CD4-positive, alpha-beta memory T cell (primary cell): ENCODE data around the gene SLC22A23. TPM values are rescaled to one million over a fixed set of nuclear protein-coding genes. Genes with fewer than 3 reads are reported as not detected.

Experiments
- CTCF ChIA-PET: fragments of 350-600 bp; sonication (Branson Sonifier 250); formaldehyde crosslinking; loops from one replicate; lab custom pipeline; 2021; ENCODE audit warnings: inconsistent platforms; ENCODE audit not compliant: partially characterized antibody; lab: Charles Lee
- POLR2A ChIA-PET: fragments of 350-600 bp; sonication (Branson Sonifier 250); formaldehyde crosslinking; loops from one replicate; lab custom pipeline; 2021; ENCODE audit not compliant: partially characterized antibody; lab: Charles Lee
- DNase-seq, 5 donors: peaks; one replicate each; pipeline versions ENCODE4 v3.0.0 to v3.0.0-alpha.2; 2020 to 2022; ENCODE audit warnings: mixed read lengths in 1 of 5
- H3K27ac ChIP-seq: one replicate; pipeline ENCODE4 v1.7.0; 2013; ENCODE audit warnings: low read depth, low read length
- H3K27me3 ChIP-seq: 2 replicates; pipeline ENCODE4 v1.7.0; 2013; ENCODE audit warnings: mild to moderate bottlenecking, low read length, moderate library complexity; ENCODE audit not compliant: insufficient read depth
- H3K36me3 ChIP-seq: 2 replicates; pipeline ENCODE4 v1.7.0; 2013; ENCODE audit warnings: mild to moderate bottlenecking, low read length, moderate library complexity; ENCODE audit not compliant: insufficient read depth
- H3K4me1 ChIP-seq: 2 replicates; pipeline ENCODE4 v1.7.0; 2013; ENCODE audit warnings: mild to moderate bottlenecking, low read length, moderate library complexity; ENCODE audit not compliant: insufficient read depth
- H3K4me3 ChIP-seq, 2 donors: one replicate each; pipeline ENCODE4 v1.7.0; 2013; ENCODE audit warnings: low read length in 2 of 2, mild to moderate bottlenecking in 1 of 2
- H3K9me3 ChIP-seq, 2 donors: one replicate each; pipeline ENCODE4 v1.7.0; 2013; ENCODE audit warnings: low read length in 2 of 2, control low read depth in 1 of 2; ENCODE audit not compliant: control insufficient read depth in 1 of 2
- H3K27ac Mint-ChIP-seq, 7 donors: one replicate each; pipeline ENCODE4 v1.8.0; 2020 to 2021; ENCODE audit warnings: mixed read lengths in 7 of 7, mild to moderate bottlenecking in 6 of 7, inconsistent platforms in 3 of 7, moderate library complexity in 3 of 7
- H3K27me3 Mint-ChIP-seq, 2 donors: one replicate each; pipeline ENCODE4 v1.8.0; 2020 to 2021; ENCODE audit warnings: mixed read lengths in 2 of 2
- H3K36me3 Mint-ChIP-seq, 2 donors: one replicate each; pipeline ENCODE4 v1.8.0; 2020 to 2021; ENCODE audit warnings: mixed read lengths in 2 of 2, inconsistent platforms in 1 of 2, mild to moderate bottlenecking in 1 of 2
- H3K4me1 Mint-ChIP-seq, 4 donors: one replicate each; pipeline ENCODE4 v1.8.0; 2020 to 2021; ENCODE audit warnings: mixed read lengths in 4 of 4, mild to moderate bottlenecking in 1 of 4
- H3K4me3 Mint-ChIP-seq, 8 donors: one replicate each; pipeline ENCODE4 v1.8.0; 2020 to 2021; ENCODE audit warnings: mixed read lengths in 8 of 8, mild to moderate bottlenecking in 7 of 8, moderate library complexity in 6 of 8, inconsistent platforms in 3 of 8
- H3K9me3 Mint-ChIP-seq, 8 donors: one replicate each; pipeline ENCODE4 v1.8.0; 2020 to 2021; ENCODE audit warnings: mixed read lengths in 8 of 8, mild to moderate bottlenecking in 5 of 8, inconsistent platforms in 3 of 8, moderate library complexity in 1 of 8
- intact Hi-C: fragments of 100-400 bp; cut with micrococcal nuclease; formaldehyde crosslinking; loops from one replicate; pipeline ENCODE4 v1.15.1; 2023
- polyA plus RNA-seq, 2 donors: library from polyadenylated mRNA; unstranded; fragments of 300-500 nt; fragmentation: Illumina TruSeq; gene quantifications; one replicate each; pipeline ENCODE4 v1.2.3, GENCODE V29; 2021
- total RNA-seq, 2 experiments: library from RNA; stranded (reverse); gene quantifications; one replicate each; pipeline ENCODE4 v1.2.3, GENCODE V29; 2021

Gene SLC22A23
- total and polyA plus RNA-seq, 4 experiments from 2014 or later, result 0.32 to 12.5 (median 5.7) TPM

DNA sequence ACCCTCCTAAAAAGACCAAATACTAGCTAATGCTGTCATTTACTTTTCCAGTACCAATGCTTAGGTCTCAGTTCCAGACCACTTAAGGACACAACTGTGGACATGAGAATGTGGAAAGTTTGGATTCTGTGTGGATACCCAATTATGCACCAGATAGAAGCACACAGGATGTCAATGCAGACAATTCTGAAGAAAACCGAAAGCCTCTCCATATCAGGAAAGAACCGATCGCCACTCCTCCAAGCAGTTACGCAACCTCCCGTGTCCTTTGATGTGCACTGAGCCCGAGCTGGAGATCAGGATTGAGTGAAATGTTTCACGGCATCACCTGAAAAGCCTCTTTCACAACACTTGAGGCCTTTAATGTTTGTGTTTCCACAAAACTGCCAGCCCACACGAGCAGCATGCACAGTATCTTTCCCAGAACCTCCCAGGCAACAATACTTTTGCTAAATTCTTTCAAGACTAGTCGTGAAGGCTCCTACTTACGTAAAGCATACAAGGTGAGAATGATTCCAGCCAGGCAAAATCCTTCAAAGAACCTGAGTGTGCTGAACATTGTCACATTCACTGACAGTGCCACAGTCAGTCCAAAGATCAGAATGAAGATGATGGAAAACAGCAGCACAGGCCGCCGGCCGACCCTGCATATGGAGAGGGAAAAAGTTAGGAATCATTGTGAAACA, 47.0 kb downstream of the SLC22A23 start:
- no peaks in the 10 kb centered on the region for H3K27me3 ChIP-seq
- H3K4me1 ChIP-seq, result peaks cover 7% of the 10 kb centered on the region
- Mint-ChIP-seq H3K27me3 (no peaks in the 10 kb centered on the region), H3K4me3 (no peak overlapping the region), H3K4me1 (peaks cover 7 to 14% (median 10%) of the 10 kb centered on the region in 4 donors), H3K27ac (no peak overlapping the region), H3K36me3 (peaks cover 14 to 33% of the 10 kb centered on the region in 2 donors), H3K9me3 (peaks cover 0 to 3% (median 0%) of the 10 kb centered on the region in 8 donors)
- H3K9me3 ChIP-seq, result no peaks in the 10 kb centered on the region
- H3K36me3 ChIP-seq, result no peaks in the 10 kb centered on the region
- DNase-seq, result no peak
- POLR2A ChIA-PET, result no interaction called here
- intact Hi-C loops, result loop anchor here (2.0 kb wide), 2 partner anchors 47 to 131 kb away; partner anchors contain the start of gene SLC22A23
- no peak overlapping the region for H3K4me3 ChIP-seq
- CTCF ChIA-PET, result interaction anchor here (0.7 to 1.9 kb wide), 11 partner anchors 8 to 321 kb away, joined by 3 to 11 read pairs (median 5); no protein-coding TSS in a partner anchor
- H3K27ac ChIP-seq, result no peak overlapping the region

GRCh38 chr6:3408665-3409064, 48.2 kb downstream of the SLC22A23 start:
- Mint-ChIP-seq H3K27ac (no peak overlapping the region), H3K9me3 (peaks cover 0 to 3% (median 0%) of the 10 kb centered on the region in 8 donors), H3K36me3 (peaks cover 17 to 38% of the 10 kb centered on the region in 2 donors), H3K4me3 (no peak overlapping the region), H3K4me1 (peaks cover 5 to 8% (median 6%) of the 10 kb centered on the region in 4 donors), H3K27me3 (no peaks in the 10 kb centered on the region)
- CTCF ChIA-PET, result no interaction called here
- no peak overlapping the region for H3K4me3 ChIP-seq
- H3K36me3 ChIP-seq, result no peaks in the 10 kb centered on the region
- no peak for DNase-seq
- no peaks in the 10 kb centered on the region for H3K9me3 ChIP-seq
- intact Hi-C loops, result no loop called here
- no peaks in the 10 kb centered on the region for H3K4me1 ChIP-seq
- POLR2A ChIA-PET, result no interaction called here
- no peak overlapping the region for H3K27ac ChIP-seq
- no peaks in the 10 kb centered on the region for H3K27me3 ChIP-seq

- H3K27ac Mint-ChIP-seq, result no peak overlapping the region
- no peak overlapping the region for H3K4me3 ChIP-seq
- peaks cover 0 to 3% (median 0%) of the 10 kb centered on the region in 8 donors for H3K9me3 Mint-ChIP-seq
- intact Hi-C loops, result no loop called here
- H3K27me3 ChIP-seq, result no peaks in the 10 kb centered on the region
- H3K4me1 Mint-ChIP-seq, result peaks cover 5 to 8% (median 6%) of the 10 kb centered on the region in 4 donors
- no peaks in the 10 kb centered on the region for H3K4me1 ChIP-seq
- no peaks in the 10 kb centered on the region for H3K36me3 ChIP-seq
- ChIA-PET CTCF (interaction anchor here (0.9 kb wide), 1 partner anchor 33 kb away, joined by 3 read pairs; no protein-coding TSS in a partner anchor), POLR2A (no interaction called here)
- DNase-seq, result no peak
- peaks cover 17 to 37% of the 10 kb centered on the region in 2 donors for H3K36me3 Mint-ChIP-seq
- H3K27ac ChIP-seq, result no peak overlapping the region
- H3K27me3 Mint-ChIP-seq, result no peaks in the 10 kb centered on the region
- H3K4me3 Mint-ChIP-seq, result no peak overlapping the region
- H3K9me3 ChIP-seq, result no peaks in the 10 kb centered on the region
These were observed 49.0 kb downstream of the SLC22A23 start for GRCh38 chr6:3407840-3408239.

DNA sequence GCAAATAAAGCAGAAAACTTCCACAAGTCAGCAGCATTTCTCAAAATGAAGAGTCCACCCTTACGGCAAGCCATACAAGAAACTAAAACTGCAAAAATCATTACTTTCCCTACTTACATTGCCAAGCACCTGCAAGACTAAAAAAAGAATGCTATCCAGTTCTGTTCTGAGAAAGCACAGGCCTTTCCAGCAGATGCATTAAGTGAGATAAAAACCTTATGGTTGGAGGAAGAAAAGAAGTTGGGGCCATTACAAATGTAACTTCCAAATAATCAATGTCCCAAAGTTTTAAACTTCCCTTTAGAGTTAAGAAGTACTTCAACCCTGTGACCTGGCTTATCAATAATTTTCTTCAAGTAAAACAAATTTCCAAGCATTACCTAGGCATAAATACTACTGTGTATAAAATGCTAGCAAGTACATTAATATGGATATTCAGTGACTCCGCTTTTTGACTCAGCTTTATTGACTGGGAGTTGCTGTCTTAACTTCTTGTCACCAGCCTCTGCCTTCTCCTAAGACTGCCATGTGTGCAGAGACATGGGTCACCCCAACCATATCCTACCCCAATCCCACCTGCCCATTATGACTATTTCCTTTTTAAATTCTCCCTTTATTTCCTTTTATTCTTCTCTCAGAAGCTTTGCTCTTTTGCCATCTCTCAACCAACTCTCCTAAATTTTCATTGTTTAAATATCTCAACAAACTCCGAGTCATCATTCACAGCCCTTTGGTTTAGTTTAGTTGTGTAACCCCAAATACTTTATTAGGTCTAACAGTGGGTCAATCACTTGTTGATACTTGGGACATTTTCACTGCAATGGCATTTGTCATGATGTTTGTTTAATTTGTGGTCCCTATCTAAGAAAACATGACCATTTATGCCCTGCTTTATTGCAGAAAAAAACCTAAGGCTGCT, 49.7 kb downstream of the SLC22A23 start:
- H3K9me3 Mint-ChIP-seq, result no peaks in the 10 kb centered on the region
- POLR2A ChIA-PET, result no interaction called here
- no peaks in the 10 kb centered on the region for H3K27me3 ChIP-seq
- H3K27ac ChIP-seq, result no peak overlapping the region
- intact Hi-C loops, result no loop called here
- H3K4me3 Mint-ChIP-seq, result no peak overlapping the region
- H3K9me3 ChIP-seq, result no peaks in the 10 kb centered on the region
- no peaks in the 10 kb centered on the region for H3K36me3 ChIP-seq
- H3K4me1 Mint-ChIP-seq, result peaks cover 5 to 9% (median 6%) of the 10 kb centered on the region in 4 donors
- peaks cover 17 to 35% of the 10 kb centered on the region in 2 donors for H3K36me3 Mint-ChIP-seq
- H3K27me3 Mint-ChIP-seq, result no peaks in the 10 kb centered on the region
- no peak for DNase-seq
- H3K27ac Mint-ChIP-seq, result no peak overlapping the region
- CTCF ChIA-PET, result interaction anchor here (0.9 kb wide), 1 partner anchor 32 kb away, joined by 3 read pairs; no protein-coding TSS in a partner anchor
- no peak overlapping the region for H3K4me3 ChIP-seq
- H3K4me1 ChIP-seq, result no peaks in the 10 kb centered on the region

GRCh38 chr6:3406362-3406821, 50.5 kb downstream of the SLC22A23 start:
- Histone ChIP-seq H3K36me3 (no peaks in the 10 kb centered on the region), H3K4me3 (no peak overlapping the region), H3K4me1 (no peaks in the 10 kb centered on the region), H3K27me3 (no peaks in the 10 kb centered on the region), H3K9me3 (no peaks in the 10 kb centered on the region), H3K27ac (no peak overlapping the region)
- ChIA-PET CTCF (no interaction called here), POLR2A (no interaction called here)
- Mint-ChIP-seq H3K27me3 (no peaks in the 10 kb centered on the region), H3K27ac (no peak overlapping the region), H3K9me3 (no peaks in the 10 kb centered on the region), H3K4me1 (peaks cover 5 to 11% (median 6%) of the 10 kb centered on the region in 4 donors), H3K36me3 (peaks cover 17 to 37% of the 10 kb centered on the region in 2 donors), H3K4me3 (no peak overlapping the region)
- intact Hi-C loops, result no loop called here
- no peak for DNase-seq

DNA sequence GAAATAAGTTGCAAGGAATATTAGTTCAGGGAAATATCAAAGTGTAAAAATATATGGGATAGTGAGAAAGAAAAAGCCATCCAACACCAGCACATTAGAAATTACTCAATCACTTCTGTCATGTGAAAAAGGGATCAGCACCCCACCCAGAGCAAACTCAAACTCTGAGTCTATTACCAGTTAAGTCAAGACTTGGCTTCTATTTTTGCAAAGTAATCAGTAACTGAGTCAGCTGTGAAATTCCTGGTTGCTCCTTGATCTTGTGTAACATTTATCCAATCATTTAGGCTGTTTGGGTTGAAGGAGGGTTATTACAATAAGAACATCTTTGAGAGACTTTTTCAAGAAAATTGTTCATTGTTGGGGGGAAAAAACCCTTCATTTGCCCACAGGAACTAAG, 51.2 kb downstream of the SLC22A23 start:
- Mint-ChIP-seq H3K27me3 (no peaks in the 10 kb centered on the region), H3K4me3 (no peak overlapping the region), H3K27ac (peak overlapping the region in 1 of 7 donors; percentile 6), H3K36me3 (peaks cover 12 to 37% of the 10 kb centered on the region in 2 donors), H3K4me1 (peaks cover under 1 to 6% (median under 1%) of the 10 kb centered on the region in 4 donors), H3K9me3 (no peaks in the 10 kb centered on the region)
- Histone ChIP-seq H3K36me3 (no peaks in the 10 kb centered on the region), H3K4me1 (no peaks in the 10 kb centered on the region), H3K4me3 (no peak overlapping the region), H3K27ac (no peak overlapping the region), H3K9me3 (no peaks in the 10 kb centered on the region), H3K27me3 (no peaks in the 10 kb centered on the region)
- ChIA-PET POLR2A (no interaction called here), CTCF (interaction anchor here (0.7 kb wide), 1 partner anchor 14 kb away, joined by 3 read pairs; no protein-coding TSS in a partner anchor)
- intact Hi-C loops, result no loop called here
- DNase-seq, result no peak

DNA sequence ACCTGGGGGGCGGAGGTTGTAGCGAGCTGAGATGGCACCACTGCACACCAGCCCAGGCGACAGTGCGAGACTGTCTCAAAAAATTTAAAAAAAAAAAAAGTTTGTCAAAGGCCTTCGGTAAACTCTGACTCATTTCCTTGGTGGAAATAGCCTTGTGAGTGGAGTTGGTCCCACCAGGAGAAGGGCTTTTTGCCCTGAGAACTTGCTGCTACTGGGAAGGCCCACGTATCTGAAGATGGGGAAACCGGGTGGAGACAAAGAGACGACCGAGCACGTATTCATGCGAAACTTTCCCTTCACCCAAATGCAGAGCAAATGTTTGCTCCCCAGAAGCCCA, 51.7 kb downstream of the SLC22A23 start:
- no peak for DNase-seq
- Histone ChIP-seq H3K27ac (no peak overlapping the region), H3K36me3 (no peaks in the 10 kb centered on the region), H3K4me1 (no peaks in the 10 kb centered on the region), H3K4me3 (no peak overlapping the region), H3K9me3 (no peaks in the 10 kb centered on the region), H3K27me3 (no peaks in the 10 kb centered on the region)
- peaks cover 0 to 5% (median 0%) of the 10 kb centered on the region in 4 donors for H3K4me1 Mint-ChIP-seq
- no peaks in the 10 kb centered on the region for H3K9me3 Mint-ChIP-seq
- intact Hi-C loops, result no loop called here
- H3K4me3 Mint-ChIP-seq, result no peak overlapping the region
- H3K36me3 Mint-ChIP-seq, result peaks cover 11 to 37% of the 10 kb centered on the region in 2 donors
- POLR2A ChIA-PET, result no interaction called here
- no peaks in the 10 kb centered on the region for H3K27me3 Mint-ChIP-seq
- no peak overlapping the region for H3K27ac Mint-ChIP-seq
- CTCF ChIA-PET, result interaction anchor here (0.7 kb wide), 1 partner anchor 13 kb away, joined by 3 read pairs; no protein-coding TSS in a partner anchor
